HL-60/S4 treated with retinoic acid at 250 ng/mL for 4 days and 3 days (cell line): ENCODE results near the gene SUCLG2.

Experiments used
- in situ Hi-C: fragments of 300-500 bp; cut with MboI; formaldehyde crosslinking; loops from 2 replicates; pipeline ENCODE4 v1.7.0; 2022; ENCODE audit warnings: low sequenced_read_pairs

Gene SUCLG2

GRCh38 chr3:67518236-67518635 is 136.2 kb downstream of the SUCLG2 start:
- in situ Hi-C loops, result no loop called here

GRCh38 chr3:67517781-67518180 is 136.6 kb downstream of the SUCLG2 start:
- in situ Hi-C loops, result no loop called here

- in situ Hi-C loops, result no loop called here
These were observed 137.9 kb downstream of the SUCLG2 start for GRCh38 chr3:67516496-67516895.

- in situ Hi-C loops, result no loop called here
These were observed 138.6 kb downstream of the SUCLG2 start for GRCh38 chr3:67515778-67516177.

GRCh38 chr3:67509471-67510075 is 144.8 kb downstream of the SUCLG2 start:
- in situ Hi-C loops, result no loop called here

GRCh38 chr3:67507584-67507983 is 146.8 kb downstream of the SUCLG2 start:
- in situ Hi-C loops, result no loop called here

GRCh38 chr3:67500709-67501108 is 153.7 kb downstream of the SUCLG2 start:
- in situ Hi-C loops, result no loop called here

GRCh38 chr3:67497746-67498145 is 156.7 kb downstream of the SUCLG2 start:
- in situ Hi-C loops, result no loop called here

GRCh38 chr3:67495751-67496150 is 158.7 kb downstream of the SUCLG2 start:
- in situ Hi-C loops, result no loop called here

GRCh38 chr3:67493808-67494207 is 160.6 kb downstream of the SUCLG2 start:
- in situ Hi-C loops, result no loop called here

GRCh38 chr3:67490658-67491057 is 163.8 kb downstream of the SUCLG2 start:
- in situ Hi-C loops, result no loop called here

GRCh38 chr3:67489816-67490215 is 164.6 kb downstream of the SUCLG2 start:
- in situ Hi-C loops, result no loop called here

- in situ Hi-C loops, result no loop called here
These were observed 166.8 kb downstream of the SUCLG2 start for GRCh38 chr3:67487564-67488114.

- in situ Hi-C loops, result no loop called here
These were observed 167.5 kb downstream of the SUCLG2 start for GRCh38 chr3:67486883-67487282.

GRCh38 chr3:67484085-67484484 is 170.3 kb downstream of the SUCLG2 start:
- in situ Hi-C loops, result no loop called here

GRCh38 chr3:67481126-67481525 is 173.3 kb downstream of the SUCLG2 start:
- in situ Hi-C loops, result no loop called here

GRCh38 chr3:67478423-67478822 is 176.0 kb downstream of the SUCLG2 start:
- in situ Hi-C loops, result no loop called here

- in situ Hi-C loops, result no loop called here
These were observed 180.1 kb downstream of the SUCLG2 start for GRCh38 chr3:67474311-67474710.

GRCh38 chr3:67472674-67473201 is 181.7 kb downstream of the SUCLG2 start:
- in situ Hi-C loops, result no loop called here

- in situ Hi-C loops, result no loop called here
These were observed 184.2 kb downstream of the SUCLG2 start for GRCh38 chr3:67470207-67470606.

- in situ Hi-C loops, result no loop called here
These were observed 185.9 kb downstream of the SUCLG2 start for GRCh38 chr3:67468511-67468910.

- in situ Hi-C loops, result no loop called here
These were observed 190.8 kb downstream of the SUCLG2 start for GRCh38 chr3:67463656-67464055.

- in situ Hi-C loops, result no loop called here
These were observed 192.2 kb downstream of the SUCLG2 start for GRCh38 chr3:67462187-67462586.
